ENCODE results near the gene SMG5. TPM values are rescaled to one million over a fixed set of nuclear protein-coding genes. Genes with fewer than 3 reads are reported as not detected.

Gene SMG5
- total and polyA plus RNA-seq, 4 donors, result 37.3 to 68.4 (median 41.4) TPM

DNA sequence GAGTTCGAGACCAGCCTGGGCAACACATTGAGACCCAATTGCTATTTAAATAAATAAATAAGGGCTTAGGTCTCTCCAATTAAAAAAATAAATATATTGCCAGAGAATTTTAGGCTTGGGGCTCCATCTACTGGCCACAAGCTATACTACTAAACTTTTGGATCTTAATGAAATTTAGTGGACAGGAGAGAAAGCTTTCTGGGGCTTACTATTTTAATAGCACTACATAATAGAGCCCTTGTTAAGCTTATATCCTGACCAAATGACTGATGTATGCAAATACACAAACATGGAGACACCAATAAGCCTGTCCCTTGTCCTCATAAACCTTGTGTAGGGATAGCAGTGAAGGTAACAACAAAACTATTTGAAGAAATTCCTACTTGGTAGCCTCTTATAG is 37.0 kb upstream of the SMG5 start:
- Histone ChIP-seq H3K27me3 (ENCODE audit: control insufficient read depth in 3 of 3, insufficient read depth in 3 of 3, low read length in 2 of 3) (no peaks in the 10 kb centered on the region), H3K9ac (ENCODE audit: insufficient read depth in 1 of 2, low read length in 2 of 2) (no peak overlapping the region), H3K36me3 (ENCODE audit: control insufficient read depth in 4 of 4, insufficient read depth in 4 of 4, low read length in 4 of 4) (peaks cover 55 to 76% (median 57%) of the 10 kb centered on the region in 4 donors), H3K9me3 (ENCODE audit: control insufficient read depth in 4 of 4, insufficient read depth in 3 of 4, low read length in 3 of 4) (no peaks in the 10 kb centered on the region), H3K4me1 (ENCODE audit: control insufficient read depth in 5 of 5, insufficient read depth in 5 of 5, low read length in 5 of 5) (no peaks in the 10 kb centered on the region), H3K27ac (ENCODE audit: low read depth in 1 of 2, low read length in 1 of 2) (no peak overlapping the region), H3K4me3 (no peak overlapping the region)
- no peak for ATAC-seq (ENCODE audit: insufficient read depth, low FRiP score)
- WGBS, 2 donors, result 83 to 97% methylated on average over 1 of the region's 1 CpG
- peak in 2 of 3 donors; percentile 41 to 47 for DNase-seq
- TF ChIP-seq, protein P1, sequence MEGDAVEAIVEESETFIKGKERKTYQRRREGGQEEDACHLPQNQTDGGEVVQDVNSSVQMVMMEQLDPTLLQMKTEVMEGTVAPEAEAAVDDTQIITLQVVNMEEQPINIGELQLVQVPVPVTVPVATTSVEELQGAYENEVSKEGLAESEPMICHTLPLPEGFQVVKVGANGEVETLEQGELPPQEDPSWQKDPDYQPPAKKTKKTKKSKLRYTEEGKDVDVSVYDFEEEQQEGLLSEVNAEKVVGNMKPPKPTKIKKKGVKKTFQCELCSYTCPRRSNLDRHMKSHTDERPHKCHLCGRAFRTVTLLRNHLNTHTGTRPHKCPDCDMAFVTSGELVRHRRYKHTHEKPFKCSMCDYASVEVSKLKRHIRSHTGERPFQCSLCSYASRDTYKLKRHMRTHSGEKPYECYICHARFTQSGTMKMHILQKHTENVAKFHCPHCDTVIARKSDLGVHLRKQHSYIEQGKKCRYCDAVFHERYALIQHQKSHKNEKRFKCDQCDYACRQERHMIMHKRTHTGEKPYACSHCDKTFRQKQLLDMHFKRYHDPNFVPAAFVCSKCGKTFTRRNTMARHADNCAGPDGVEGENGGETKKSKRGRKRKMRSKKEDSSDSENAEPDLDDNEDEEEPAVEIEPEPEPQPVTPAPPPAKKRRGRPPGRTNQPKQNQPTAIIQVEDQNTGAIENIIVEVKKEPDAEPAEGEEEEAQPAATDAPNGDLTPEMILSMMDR (IDR thresholded peaks at IDR 0.05; ENCODE audit: control extremely low read depth, extremely low read depth), result no peak

DNA sequence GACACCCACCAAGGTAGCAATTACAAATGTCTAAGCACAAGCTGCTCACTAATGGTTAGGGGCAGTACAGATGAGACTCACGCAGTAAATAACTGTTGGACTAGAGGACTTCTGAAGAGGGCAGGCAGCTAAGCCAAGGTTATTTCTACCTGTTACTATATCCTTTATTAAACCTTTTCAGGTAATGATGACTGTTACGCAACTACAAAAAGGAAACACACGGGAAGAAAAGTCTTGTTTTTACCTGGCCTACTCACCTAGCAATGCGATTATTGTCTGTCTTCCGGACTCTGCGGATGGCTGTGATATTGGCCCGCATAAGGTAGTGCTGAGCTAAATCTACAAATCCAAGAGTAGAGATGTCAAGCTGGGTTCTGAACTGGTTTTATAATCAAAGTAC is 34.3 kb upstream of the SMG5 start:
- TF ChIP-seq, protein P1 (IDR thresholded peaks at IDR 0.05; ENCODE audit: control extremely low read depth, extremely low read depth), result no peak
- Histone ChIP-seq H3K27me3 (ENCODE audit: control insufficient read depth in 3 of 3, insufficient read depth in 3 of 3, low read length in 2 of 3) (no peaks in the 10 kb centered on the region), H3K4me3 (no peak overlapping the region), H3K9ac (ENCODE audit: insufficient read depth in 1 of 2, low read length in 2 of 2) (no peak overlapping the region), H3K4me1 (ENCODE audit: control insufficient read depth in 5 of 5, insufficient read depth in 5 of 5, low read length in 5 of 5) (no peaks in the 10 kb centered on the region), H3K36me3 (ENCODE audit: control insufficient read depth in 4 of 4, insufficient read depth in 4 of 4, low read length in 4 of 4) (peaks cover 54 to 76% (median 66%) of the 10 kb centered on the region in 4 donors), H3K27ac (ENCODE audit: low read depth in 1 of 2, low read length in 1 of 2) (no peak overlapping the region), H3K9me3 (ENCODE audit: control insufficient read depth in 4 of 4, insufficient read depth in 3 of 4, low read length in 3 of 4) (no peaks in the 10 kb centered on the region)
- 91 to 95% methylated on average over 7 of the region's 7 CpGs for WGBS, 2 donors
- DNase-seq (no peak), ATAC-seq (ENCODE audit: insufficient read depth, low FRiP score) (no peak)

DNA sequence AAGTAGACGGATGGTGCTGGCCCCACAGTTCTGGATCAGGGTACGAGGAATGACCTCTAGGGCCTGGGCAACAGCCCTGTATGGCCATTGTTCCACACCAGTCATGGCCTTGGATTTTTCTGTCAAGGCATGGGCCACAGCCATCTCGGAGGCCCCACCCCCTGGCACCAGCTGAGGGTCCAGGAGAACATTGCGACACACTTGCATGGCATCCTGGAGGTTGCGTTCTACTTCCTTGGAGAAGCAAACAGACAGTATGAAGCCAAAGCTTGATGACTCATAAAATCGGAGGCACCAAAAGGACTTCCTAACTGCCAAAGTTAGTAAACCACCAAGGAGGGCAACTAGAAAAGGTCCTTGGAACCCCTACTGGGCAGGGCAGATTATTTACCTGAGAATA is 28.3 kb upstream of the SMG5 start:
- Histone ChIP-seq H3K9ac (ENCODE audit: insufficient read depth in 1 of 2, low read length in 2 of 2) (no peak overlapping the region), H3K27ac (ENCODE audit: low read depth in 1 of 2, low read length in 1 of 2) (no peak overlapping the region), H3K4me1 (ENCODE audit: control insufficient read depth in 5 of 5, insufficient read depth in 5 of 5, low read length in 5 of 5) (no peaks in the 10 kb centered on the region), H3K4me3 (no peak overlapping the region), H3K9me3 (ENCODE audit: control insufficient read depth in 4 of 4, insufficient read depth in 3 of 4, low read length in 3 of 4) (no peaks in the 10 kb centered on the region), H3K27me3 (ENCODE audit: control insufficient read depth in 3 of 3, insufficient read depth in 3 of 3, low read length in 2 of 3) (no peaks in the 10 kb centered on the region), H3K36me3 (ENCODE audit: control insufficient read depth in 4 of 4, insufficient read depth in 4 of 4, low read length in 4 of 4) (peaks cover 47 to 57% (median 52%) of the 10 kb centered on the region in 4 donors)
- DNase-seq (no peak), ATAC-seq (ENCODE audit: insufficient read depth, low FRiP score) (peak; percentile 19)
- TF ChIP-seq, protein P1 (IDR thresholded peaks at IDR 0.05; ENCODE audit: control extremely low read depth, extremely low read depth), result no peak
- WGBS, 2 donors, result 59 to 67% methylated on average over 6 of the region's 6 CpGs

DNA sequence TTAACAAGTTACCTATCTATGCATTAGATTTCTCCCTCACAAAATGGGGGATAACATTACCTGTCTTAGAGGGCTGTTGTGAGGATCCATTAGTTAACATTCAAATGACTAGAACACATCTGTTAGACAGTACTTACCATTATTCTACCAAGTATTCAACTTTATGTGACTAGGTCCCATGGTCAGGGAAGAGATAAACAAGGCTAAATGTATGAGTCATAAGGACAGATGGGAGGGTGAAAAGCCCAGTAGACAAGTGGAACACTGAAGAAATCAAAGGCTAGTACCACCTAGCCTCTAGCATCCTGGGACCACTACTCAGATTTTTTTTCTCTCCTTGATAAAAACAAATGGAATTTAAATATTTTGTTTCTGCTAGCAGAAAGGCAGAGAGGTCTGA is 25.5 kb upstream of the SMG5 start:
- H3K4me1 ChIP-seq (ENCODE audit: control insufficient read depth in 5 of 5, insufficient read depth in 5 of 5, low read length in 5 of 5), result no peaks in the 10 kb centered on the region
- no peak for DNase-seq
- H3K36me3 ChIP-seq (ENCODE audit: control insufficient read depth in 4 of 4, insufficient read depth in 4 of 4, low read length in 4 of 4), result peaks cover 33 to 46% (median 41%) of the 10 kb centered on the region in 4 donors
- no peak overlapping the region for H3K27ac ChIP-seq (ENCODE audit: low read depth in 1 of 2, low read length in 1 of 2)
- H3K27me3 ChIP-seq (ENCODE audit: control insufficient read depth in 3 of 3, insufficient read depth in 3 of 3, low read length in 2 of 3), result no peaks in the 10 kb centered on the region
- no peak for ATAC-seq (ENCODE audit: insufficient read depth, low FRiP score)
- no peak overlapping the region for H3K4me3 ChIP-seq
- H3K9me3 ChIP-seq (ENCODE audit: control insufficient read depth in 4 of 4, insufficient read depth in 3 of 4, low read length in 3 of 4), result no peaks in the 10 kb centered on the region
- H3K9ac ChIP-seq (ENCODE audit: insufficient read depth in 1 of 2, low read length in 2 of 2), result no peak overlapping the region
- TF ChIP-seq, protein P1 (IDR thresholded peaks at IDR 0.05; ENCODE audit: control extremely low read depth, extremely low read depth), result no peak

Measured in lung (tissue), 12 donors.